ENCODE data around the gene KCNN3. TPM values are rescaled to one million over a fixed set of nuclear protein-coding genes. Genes with fewer than 3 reads are reported as not detected.

KCNN3 gene
- total and polyA plus RNA-seq, 2 of the 13 experiments (the other 11 are each of a cell fraction or from before 2014, with no cell fraction given) = not detected

- TF ChIP-seq ZNF550 (CRISPR knock-in tag; IDR thresholded peaks at IDR 0.05; ENCODE audit: borderline replicate concordance) (no peak), ARHGAP35 (CRISPR knock-in tag; IDR thresholded peaks at IDR 0.05; ENCODE audit: borderline replicate concordance) (no peak), KDM5A (IDR thresholded peaks at IDR 0.05; ENCODE audit: borderline replicate concordance, low read length) (no peak), ZBTB25 (CRISPR knock-in tag; IDR thresholded peaks at IDR 0.05) (no peak), PHF20 (CRISPR knock-in tag; IDR thresholded peaks at IDR 0.05) (no peak), ZFP37 (CRISPR knock-in tag; IDR thresholded peaks at IDR 0.05; ENCODE audit: borderline replicate concordance) (no peak), ZSCAN9 (CRISPR knock-in tag; IDR thresholded peaks at IDR 0.05; ENCODE audit: borderline replicate concordance) (no peak)
- no peaks in the 10 kb centered on the region for H4K20me1 ChIP-seq (ENCODE audit: insufficient read depth, low read length)
- WGBS (ENCODE audit: low lambda C conversion rate) = 19% methylated on average over 6 of the region's 8 CpGs
- no peak for ATAC-seq
- BruUV-seq (replicated peaks) = no TSS peak
- H3K79me2 ChIP-seq (ENCODE audit: insufficient read depth, low read length) = no peaks in the 10 kb centered on the region
- H3K27ac ChIP-seq (ENCODE audit: extremely low read length, insufficient read depth, low read length) = no peak overlapping the region
- H3K9ac ChIP-seq (ENCODE audit: insufficient read depth, low read depth, low read length) = no peak overlapping the region
- ChIA-PET CTCF (ENCODE audit: low intra/inter-chr PET ratio, low total read pairs) (no interaction called here), POLR2A (no interaction called here)
- intact Hi-C loops (cut with micrococcal nuclease; ENCODE audit: unreplicated experiment) = no loop called here
- FAIRE-seq = no peak
- no peak for DNase-seq (ENCODE audit: low spot score)
- H3K36me3 ChIP-seq (replicated peaks in 1 of 2; ENCODE audit: control insufficient read depth in 1 of 2, insufficient read depth in 2 of 2, low read length in 2 of 2) = no peaks in the 10 kb centered on the region
- H3K4me2 ChIP-seq (ENCODE audit: low read depth, low read length) = no peak overlapping the region
- H3K4me1 ChIP-seq (ENCODE audit: insufficient read depth, low read length) = no peaks in the 10 kb centered on the region
- H3K27me3 ChIP-seq (ENCODE audit: control insufficient read depth in 1 of 2, insufficient read depth in 2 of 2, low read length in 2 of 2) = 0 out of 5 replicates have a peak, but pooled peaks cover 0 to 1% of the 10 kb centered on the region in 2 experiments
- H2AFZ ChIP-seq (ENCODE audit: low read length) = no peak overlapping the region
- no peaks in the 10 kb centered on the region for H3K9me3 ChIP-seq (ENCODE audit: low read length)
- in situ Hi-C loops (cut with HindIII; ENCODE audit: extremely low pct_ligation_motif_present, low pct_unique_long_range_greater_than_20kb) = loop anchor here (5.0 to 10.0 kb wide), 2 partner anchors 109 to 204 kb away; partner anchors contain the start of gene CHRNB2
- no peak overlapping the region for H3K4me3 ChIP-seq (replicated peaks in 1 of 3; ENCODE audit: insufficient read depth in 1 of 3, low read depth in 2 of 3, low read length in 3 of 3)
These were observed 101.5 kb downstream of the KCNN3 start for GRCh38 chr1:154768456-154769125.

Measured in HepG2 (cell line).